HepG2 (cell line): ENCODE data around the gene AMPD2. TPM values are rescaled to one million over a fixed set of nuclear protein-coding genes. Genes with fewer than 3 reads are reported as not detected.

ENCODE experiments used
- CREM ChIP-seq, 2 experiments: sonication (generic) in 1 of 2; formaldehyde crosslinking in 1 of 2; IDR thresholded peaks; 2 replicates each; pipeline versions ENCODE4 v1.4.0 to v1.6.1; 2016 to 2020; ENCODE audit warnings: antibody characterized with exemption in 1 of 2, mild to moderate bottlenecking in 1 of 2, missing genetic modification reagents in 1 of 2
- FOXK2 ChIP-seq: fragments of 450-650 bp; IDR thresholded peaks from 2 replicates; pipeline ENCODE4 v1.6.1; 2016
- HOXA5 ChIP-seq: sonication (generic); formaldehyde crosslinking; IDR thresholded peaks from 2 replicates; pipeline ENCODE4 v1.4.0; 2020; ENCODE audit warnings: missing genetic modification reagents
- KAT7 ChIP-seq: IDR thresholded peaks from 2 replicates; pipeline ENCODE4 v1.6.1; 2018; ENCODE audit warnings: borderline replicate concordance, missing compliant biosample characterization
- TEAD2 ChIP-seq: sonication (generic); formaldehyde crosslinking; IDR thresholded peaks from 2 replicates; pipeline ENCODE4 v1.9.0; 2021; ENCODE audit warnings: missing genetic modification reagents
- ZNF317 ChIP-seq: sonication (generic); formaldehyde crosslinking; IDR thresholded peaks from 2 replicates; pipeline ENCODE4 v1.5.0; 2020; ENCODE audit warnings: mild to moderate bottlenecking, missing genetic modification reagents
- ZSCAN30 ChIP-seq: sonication (generic); formaldehyde crosslinking; IDR thresholded peaks from 2 replicates; pipeline ENCODE4 v1.5.0; 2020; ENCODE audit warnings: mild to moderate bottlenecking, missing genetic modification reagents
- polyA plus RNA-seq, 8 experiments: library from polyadenylated mRNA; depleted of rRNA in 3 of 8; stranded (reverse) in 7 of 8; unstranded in 1 of 8; fragments of >200 nt; fragmentation: Illumina TruSeq in 4 of 8; extraction: Trizol in 4 of 8; gene quantifications; 2 replicates each; pipeline versions ENCODE4 v1.2.1 to v1.2.3, GENCODE V29; 2011 to 2016; ENCODE audit warnings: low read depth in 4 of 8, missing spikeins in 1 of 8, mixed read lengths in 1 of 8; ENCODE audit not compliant: insufficient read depth in 1 of 8
- total RNA-seq, 5 experiments: library from RNA; depleted of rRNA; stranded (reverse); fragments of >200 nt; fragmentation: Illumina TruSeq; extraction: Trizol; gene quantifications; 2 replicates each; pipeline ENCODE4 v1.2.3, GENCODE V29; 2016; ENCODE audit warnings: low read depth in 1 of 5
- TF ChIP-seq, protein P1 (sequence below), 2 experiments: fragments of 450-650 bp in 1 of 2; sonication (generic) in 1 of 2; formaldehyde crosslinking in 1 of 2; IDR thresholded peaks; 2 replicates each; pipeline versions ENCODE4 v1.6.1 to v1.8.0; 2016 to 2022; ENCODE audit warnings: antibody characterized with exemption in 1 of 2, mild to moderate bottlenecking in 1 of 2, missing genetic modification reagents in 1 of 2
- TF ChIP-seq, protein P2 (sequence below): sonication (generic); formaldehyde crosslinking; IDR thresholded peaks from 2 replicates; pipeline ENCODE4 v1.4.0; 2020; ENCODE audit warnings: missing genetic modification reagents, mild to moderate bottlenecking, borderline replicate concordance
- TF ChIP-seq, protein P3 (sequence below): fragments of 450-650 bp; IDR thresholded peaks from 2 replicates; pipeline ENCODE4 v1.6.1; 2017; ENCODE audit warnings: mild to moderate bottlenecking
- TF ChIP-seq, protein P4 (sequence below): sonication (generic); formaldehyde crosslinking; conservative IDR thresholded peaks from 2 replicates; pipeline ENCODE4 v1.4.0; 2020; ENCODE audit warnings: missing genetic modification reagents

The AMPD2 gene
- total and polyA plus RNA-seq, 2 of the 13 experiments (the other 11 are each of a cell fraction or from before 2014, with no cell fraction given), result 62.3 to 82.0 TPM

DNA sequence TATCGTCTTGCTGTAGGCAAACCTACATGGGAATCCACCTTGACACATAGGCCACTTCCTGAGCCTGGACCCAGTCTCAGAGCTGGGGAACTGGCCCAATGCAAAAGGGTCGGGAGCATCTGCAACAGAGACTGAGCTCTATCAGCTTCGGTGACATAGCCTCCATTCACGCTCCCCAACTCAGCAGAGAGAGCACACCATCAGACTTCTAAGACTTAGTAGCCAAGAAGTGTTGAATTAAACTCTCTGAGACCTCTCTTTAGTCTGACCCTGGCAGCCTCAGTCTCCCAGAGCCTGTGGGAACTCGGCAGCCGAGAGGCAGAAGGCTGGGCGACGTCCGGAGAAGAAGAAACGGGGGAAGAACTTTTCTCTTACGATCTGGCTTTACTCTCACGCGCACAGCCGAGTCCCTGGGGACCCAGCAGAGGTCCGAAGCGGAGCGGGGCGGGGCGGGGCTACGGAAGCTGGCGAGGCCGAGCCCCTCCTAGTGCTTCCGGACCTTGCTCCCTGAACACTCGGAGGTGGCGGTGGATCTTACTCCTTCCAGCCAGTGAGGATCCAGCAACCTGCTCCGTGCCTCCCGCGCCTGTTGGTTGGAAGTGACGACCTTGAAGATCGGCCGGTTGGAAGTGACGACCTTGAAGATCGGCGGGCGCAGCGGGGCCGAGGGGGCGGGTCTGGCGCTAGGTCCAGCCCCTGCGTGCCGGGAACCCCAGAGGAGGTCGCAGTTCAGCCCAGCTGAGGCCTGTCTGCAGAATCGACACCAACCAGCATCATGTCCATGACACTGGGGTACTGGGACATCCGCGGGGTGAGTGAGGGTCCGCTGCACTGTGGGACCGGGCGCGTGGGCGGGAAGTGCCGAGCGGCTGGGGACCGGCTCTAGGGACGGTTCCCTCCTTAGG lies 36.2 kb downstream of the AMPD2 start, which contains the start of gene GSTM4 (continued):
- TF ChIP-seq, protein P1, sequence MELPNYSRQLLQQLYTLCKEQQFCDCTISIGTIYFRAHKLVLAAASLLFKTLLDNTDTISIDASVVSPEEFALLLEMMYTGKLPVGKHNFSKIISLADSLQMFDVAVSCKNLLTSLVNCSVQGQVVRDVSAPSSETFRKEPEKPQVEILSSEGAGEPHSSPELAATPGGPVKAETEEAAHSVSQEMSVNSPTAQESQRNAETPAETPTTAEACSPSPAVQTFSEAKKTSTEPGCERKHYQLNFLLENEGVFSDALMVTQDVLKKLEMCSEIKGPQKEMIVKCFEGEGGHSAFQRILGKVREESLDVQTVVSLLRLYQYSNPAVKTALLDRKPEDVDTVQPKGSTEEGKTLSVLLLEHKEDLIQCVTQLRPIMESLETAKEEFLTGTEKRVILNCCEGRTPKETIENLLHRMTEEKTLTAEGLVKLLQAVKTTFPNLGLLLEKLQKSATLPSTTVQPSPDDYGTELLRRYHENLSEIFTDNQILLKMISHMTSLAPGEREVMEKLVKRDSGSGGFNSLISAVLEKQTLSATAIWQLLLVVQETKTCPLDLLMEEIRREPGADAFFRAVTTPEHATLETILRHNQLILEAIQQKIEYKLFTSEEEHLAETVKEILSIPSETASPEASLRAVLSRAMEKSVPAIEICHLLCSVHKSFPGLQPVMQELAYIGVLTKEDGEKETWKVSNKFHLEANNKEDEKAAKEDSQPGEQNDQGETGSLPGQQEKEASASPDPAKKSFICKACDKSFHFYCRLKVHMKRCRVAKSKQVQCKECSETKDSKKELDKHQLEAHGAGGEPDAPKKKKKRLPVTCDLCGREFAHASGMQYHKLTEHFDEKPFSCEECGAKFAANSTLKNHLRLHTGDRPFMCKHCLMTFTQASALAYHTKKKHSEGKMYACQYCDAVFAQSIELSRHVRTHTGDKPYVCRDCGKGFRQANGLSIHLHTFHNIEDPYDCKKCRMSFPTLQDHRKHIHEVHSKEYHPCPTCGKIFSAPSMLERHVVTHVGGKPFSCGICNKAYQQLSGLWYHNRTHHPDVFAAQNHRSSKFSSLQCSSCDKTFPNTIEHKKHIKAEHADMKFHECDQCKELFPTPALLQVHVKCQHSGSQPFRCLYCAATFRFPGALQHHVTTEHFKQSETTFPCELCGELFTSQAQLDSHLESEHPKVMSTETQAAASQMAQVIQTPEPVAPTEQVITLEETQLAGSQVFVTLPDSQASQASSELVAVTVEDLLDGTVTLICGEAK (IDR thresholded peaks at IDR 0.05), result no peak
- TF ChIP-seq, protein P1 (CRISPR knock-in tag; IDR thresholded peaks at IDR 0.05), result peak; percentile 29; the same call in 1 of the 2 replicates
- TF ChIP-seq ZSCAN30 (no peak), FOXK2 (no peak), CREM (IDR thresholded peaks at IDR 0.05) (0 out of 2 replicates have a peak, but pooled peaks have one; percentile 20), CREM (CRISPR knock-in tag; IDR thresholded peaks at IDR 0.05) (no peak), HOXA5 (CRISPR knock-in tag) (peak; percentile 87; the same call in 1 of the 2 replicates), TEAD2 (CRISPR knock-in tag) (no peak), KAT7 (peak; percentile 87; the same call in 1 of the 2 replicates), ZNF317 (peak; percentile 57)
- TF ChIP-seq, protein P2, sequence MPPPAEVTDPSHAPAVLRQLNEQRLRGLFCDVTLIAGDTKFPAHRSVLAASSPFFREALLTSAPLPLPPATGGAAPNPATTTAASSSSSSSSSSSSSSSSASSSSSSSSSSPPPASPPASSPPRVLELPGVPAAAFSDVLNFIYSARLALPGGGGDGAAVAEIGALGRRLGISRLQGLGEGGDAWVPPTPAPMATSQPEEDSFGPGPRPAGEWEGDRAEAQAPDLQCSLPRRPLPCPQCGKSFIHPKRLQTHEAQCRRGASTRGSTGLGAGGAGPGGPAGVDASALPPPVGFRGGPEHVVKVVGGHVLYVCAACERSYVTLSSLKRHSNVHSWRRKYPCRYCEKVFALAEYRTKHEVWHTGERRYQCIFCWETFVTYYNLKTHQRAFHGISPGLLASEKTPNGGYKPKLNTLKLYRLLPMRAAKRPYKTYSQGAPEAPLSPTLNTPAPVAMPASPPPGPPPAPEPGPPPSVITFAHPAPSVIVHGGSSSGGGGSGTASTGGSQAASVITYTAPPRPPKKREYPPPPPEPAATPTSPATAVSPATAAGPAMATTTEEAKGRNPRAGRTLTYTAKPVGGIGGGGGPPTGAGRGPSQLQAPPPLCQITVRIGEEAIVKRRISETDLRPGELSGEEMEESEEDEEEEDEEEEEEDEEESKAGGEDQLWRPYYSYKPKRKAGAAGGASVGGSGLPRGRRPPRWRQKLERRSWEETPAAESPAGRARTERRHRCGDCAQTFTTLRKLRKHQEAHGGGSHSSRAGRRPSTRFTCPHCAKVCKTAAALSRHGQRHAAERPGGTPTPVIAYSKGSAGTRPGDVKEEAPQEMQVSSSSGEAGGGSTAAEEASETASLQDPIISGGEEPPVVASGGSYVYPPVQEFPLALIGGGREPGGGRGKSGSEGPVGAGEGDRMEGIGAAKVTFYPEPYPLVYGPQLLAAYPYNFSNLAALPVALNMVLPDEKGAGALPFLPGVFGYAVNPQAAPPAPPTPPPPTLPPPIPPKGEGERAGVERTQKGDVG (CRISPR knock-in tag), result peak; percentile 40; the same call in 1 of the 2 replicates
- TF ChIP-seq, protein P3, sequence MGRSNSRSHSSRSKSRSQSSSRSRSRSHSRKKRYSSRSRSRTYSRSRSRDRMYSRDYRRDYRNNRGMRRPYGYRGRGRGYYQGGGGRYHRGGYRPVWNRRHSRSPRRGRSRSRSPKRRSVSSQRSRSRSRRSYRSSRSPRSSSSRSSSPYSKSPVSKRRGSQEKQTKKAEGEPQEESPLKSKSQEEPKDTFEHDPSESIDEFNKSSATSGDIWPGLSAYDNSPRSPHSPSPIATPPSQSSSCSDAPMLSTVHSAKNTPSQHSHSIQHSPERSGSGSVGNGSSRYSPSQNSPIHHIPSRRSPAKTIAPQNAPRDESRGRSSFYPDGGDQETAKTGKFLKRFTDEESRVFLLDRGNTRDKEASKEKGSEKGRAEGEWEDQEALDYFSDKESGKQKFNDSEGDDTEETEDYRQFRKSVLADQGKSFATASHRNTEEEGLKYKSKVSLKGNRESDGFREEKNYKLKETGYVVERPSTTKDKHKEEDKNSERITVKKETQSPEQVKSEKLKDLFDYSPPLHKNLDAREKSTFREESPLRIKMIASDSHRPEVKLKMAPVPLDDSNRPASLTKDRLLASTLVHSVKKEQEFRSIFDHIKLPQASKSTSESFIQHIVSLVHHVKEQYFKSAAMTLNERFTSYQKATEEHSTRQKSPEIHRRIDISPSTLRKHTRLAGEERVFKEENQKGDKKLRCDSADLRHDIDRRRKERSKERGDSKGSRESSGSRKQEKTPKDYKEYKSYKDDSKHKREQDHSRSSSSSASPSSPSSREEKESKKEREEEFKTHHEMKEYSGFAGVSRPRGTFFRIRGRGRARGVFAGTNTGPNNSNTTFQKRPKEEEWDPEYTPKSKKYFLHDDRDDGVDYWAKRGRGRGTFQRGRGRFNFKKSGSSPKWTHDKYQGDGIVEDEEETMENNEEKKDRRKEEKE, result no peak
- TF ChIP-seq, protein P4, sequence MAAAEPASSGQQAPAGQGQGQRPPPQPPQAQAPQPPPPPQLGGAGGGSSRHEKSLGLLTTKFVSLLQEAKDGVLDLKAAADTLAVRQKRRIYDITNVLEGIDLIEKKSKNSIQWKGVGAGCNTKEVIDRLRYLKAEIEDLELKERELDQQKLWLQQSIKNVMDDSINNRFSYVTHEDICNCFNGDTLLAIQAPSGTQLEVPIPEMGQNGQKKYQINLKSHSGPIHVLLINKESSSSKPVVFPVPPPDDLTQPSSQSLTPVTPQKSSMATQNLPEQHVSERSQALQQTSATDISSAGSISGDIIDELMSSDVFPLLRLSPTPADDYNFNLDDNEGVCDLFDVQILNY, result no peak
